Vagina (tissue), 2 donors: ENCODE results near the gene RHOA.

Experiments
- CTCF ChIP-seq, 3 experiments: fragments of 450-650 bp in 2 of 3; fragments of 200-600 bp in 1 of 3; sonication (generic) in 1 of 3; IDR thresholded peaks; one replicate each; pipeline ENCODE4 v1.5.1; 2017 to 2019; ENCODE audit warnings: antibody characterized with exemption in 3 of 3, mild to moderate bottlenecking in 2 of 3, moderate library complexity in 2 of 3
- POLR2A ChIP-seq, 2 donors: fragments of 450-650 bp; IDR thresholded peaks; one replicate each; pipeline ENCODE4 v1.6.1; 2017; ENCODE audit warnings: antibody characterized with exemption in 2 of 2, mild to moderate bottlenecking in 2 of 2, moderate library complexity in 2 of 2

GRCh38 chr3:49410066-49410845 lies 1.5 kb downstream of the RHOA start:
- TF ChIP-seq CTCF (IDR thresholded peaks at IDR 0.05), result no peak
- no peak for TF ChIP-seq POLR2A (IDR thresholded peaks at IDR 0.05)
